Measurements from ENCODE around the gene GPC3.
"Not testable (repeated sequence)": the region's sequence is repeated elsewhere in the genome, so short reads cannot be mapped to it uniquely, and the experiment has no call there.

GPC3 gene

GRCh38 chrX:133923113-133923512, 62.3 kb downstream of the GPC3 start:
- DNase-seq: no peak

DNA sequence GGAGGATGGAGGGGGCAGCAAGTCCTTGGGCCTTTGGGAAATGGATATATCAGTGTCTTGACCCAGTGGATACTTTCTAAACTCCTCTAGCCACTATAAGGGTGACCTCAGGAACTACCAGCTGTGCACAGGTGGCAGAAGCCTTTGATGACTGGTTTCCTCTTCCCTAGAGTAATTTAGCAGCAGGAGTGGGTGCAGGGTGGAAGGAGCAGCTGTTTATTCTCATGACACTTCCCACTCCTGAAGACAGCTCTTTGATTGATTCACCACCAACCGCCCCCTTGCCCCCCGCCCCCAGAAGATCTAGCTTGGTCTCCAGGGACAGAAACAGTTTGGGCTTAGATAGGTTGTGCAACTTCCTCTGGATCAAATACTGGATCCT, 63.0 kb downstream of the GPC3 start:
- DNase-seq: no peak

- DNase-seq: peak; percentile 11
Measured at GRCh38 chrX:133921764-133922389, 63.5 kb downstream of the GPC3 start.

DNA sequence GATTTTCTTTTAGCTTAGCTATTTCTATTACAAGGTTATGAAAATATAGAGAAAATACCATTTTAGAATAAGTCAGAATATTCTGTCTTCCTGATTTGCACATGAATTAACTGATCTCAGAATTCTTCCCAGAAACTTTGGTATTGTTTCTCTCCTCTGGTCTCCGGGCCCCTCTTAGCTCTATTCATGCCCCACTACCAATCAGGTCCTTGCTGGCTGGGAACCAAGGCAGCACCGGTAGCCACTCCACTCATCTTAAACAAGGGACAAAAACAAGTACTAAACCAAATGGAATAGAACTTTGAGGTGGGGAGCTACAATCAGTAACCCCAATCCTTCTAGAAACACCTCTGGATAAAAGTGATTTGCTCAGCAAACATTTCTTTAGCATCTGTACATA, 64.3 kb downstream of the GPC3 start:
- DNase-seq: no peak

DNA sequence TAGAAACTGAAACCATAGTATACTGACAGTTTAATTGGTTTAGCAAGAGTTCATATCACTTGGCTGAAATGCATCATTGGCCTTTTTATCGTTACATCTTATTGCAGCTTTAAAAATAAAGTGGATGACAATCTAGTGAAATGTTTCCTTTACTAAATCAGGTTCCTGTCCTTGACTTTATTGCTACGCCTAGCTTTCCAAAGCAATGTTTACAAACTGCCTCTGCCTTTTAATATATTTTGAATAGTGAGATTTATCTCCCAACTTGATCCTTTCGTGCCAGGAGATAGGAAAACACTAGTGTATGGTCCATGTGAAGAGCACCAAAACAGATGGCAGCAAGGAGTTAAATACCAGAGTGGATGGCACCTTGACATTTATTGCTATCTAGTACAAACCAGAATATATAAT, 67.0 kb downstream of the GPC3 start:
- no peak for DNase-seq

DNA sequence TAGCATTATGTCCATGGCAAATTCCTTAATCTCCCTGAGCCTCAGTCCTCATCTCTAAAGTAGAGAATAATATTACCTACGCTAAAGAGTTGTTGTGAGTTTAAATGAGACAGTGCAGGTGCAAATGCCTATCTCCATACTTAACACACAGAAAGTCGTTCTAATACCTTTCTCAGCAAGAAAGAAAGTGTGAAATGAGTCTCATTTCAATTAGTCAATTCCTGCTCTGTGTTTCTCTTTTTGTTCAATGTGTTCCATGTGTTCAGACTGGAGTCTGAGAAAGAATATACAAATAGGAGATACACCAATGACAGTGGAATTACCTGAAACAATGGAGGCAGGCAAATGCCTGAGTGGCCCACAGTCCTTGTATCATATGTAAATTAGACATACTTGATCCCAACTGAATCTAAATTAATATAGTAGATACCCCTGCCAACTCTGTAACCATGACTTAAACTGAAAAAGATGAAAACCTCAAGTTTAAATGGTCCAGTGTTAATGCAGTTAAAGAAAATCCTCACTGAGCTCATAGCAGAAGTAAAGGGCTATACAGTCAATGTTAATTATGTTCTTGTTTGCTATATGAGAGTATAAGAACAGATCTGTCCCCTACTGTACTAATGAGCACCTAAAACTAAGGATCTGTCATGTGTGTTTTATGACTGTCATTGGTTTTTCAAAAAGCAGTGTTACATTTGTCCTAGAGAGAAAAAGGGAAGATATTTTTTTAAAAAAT, 68.2 kb downstream of the GPC3 start:
- DNase-seq: no peak

GRCh38 chrX:133913658-133914388, 71.6 kb downstream of the GPC3 start:
- DNase-seq: no peak

DNA sequence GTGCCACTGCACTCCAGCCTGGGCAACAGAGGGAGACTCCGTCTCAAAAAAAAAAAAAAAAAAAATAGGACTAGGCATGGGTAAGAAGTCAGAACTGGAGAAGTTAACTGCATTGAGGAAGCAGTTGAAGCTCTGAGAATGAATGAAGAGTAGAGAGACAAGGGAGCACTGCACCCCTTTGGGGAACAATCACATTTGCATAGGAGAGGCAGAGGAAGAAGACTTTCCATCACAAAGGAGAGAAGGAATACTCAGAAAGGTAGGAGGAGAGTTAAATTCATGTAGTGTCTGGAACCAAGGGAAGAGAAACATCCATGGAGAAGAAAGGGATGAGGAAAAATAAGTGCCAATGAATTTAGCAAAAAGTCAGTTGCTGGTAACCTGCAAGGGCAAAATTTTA, 72.4 kb downstream of the GPC3 start:
- no peak for DNase-seq

- no peak for DNase-seq
Measured at GRCh38 chrX:133911825-133912495, 73.4 kb downstream of the GPC3 start.

DNA sequence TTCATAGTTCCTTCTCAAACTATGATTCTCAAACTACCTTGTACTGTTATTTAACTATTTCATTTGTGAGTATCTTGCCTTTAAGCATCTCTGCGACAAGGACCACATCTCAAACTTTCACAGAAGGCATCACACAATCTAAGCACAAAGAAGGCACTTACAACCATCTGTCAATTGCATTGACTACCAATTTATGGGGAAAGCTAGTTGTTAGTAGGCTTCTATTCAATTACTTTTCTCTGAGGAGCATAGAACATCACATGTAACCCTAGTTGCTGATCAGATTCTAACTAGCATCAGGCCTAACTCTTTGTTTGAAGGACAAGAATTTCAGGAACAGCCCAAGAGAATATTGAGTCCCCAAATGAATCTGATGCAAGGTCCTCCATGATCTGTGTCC, 74.9 kb downstream of the GPC3 start:
- DNase-seq: no peak

- DNase-seq: no peak
Measured at GRCh38 chrX:133909888-133910287, 75.5 kb downstream of the GPC3 start.

- no peak for DNase-seq
Measured at GRCh38 chrX:133908223-133908955, 77.0 kb downstream of the GPC3 start.

- DNase-seq: no peak
Measured at GRCh38 chrX:133907606-133908005, 77.8 kb downstream of the GPC3 start.

- no peak for DNase-seq
Measured at GRCh38 chrX:133905305-133905704, 80.1 kb downstream of the GPC3 start.

- DNase-seq: no peak
Measured at GRCh38 chrX:133897593-133898163, 87.7 kb downstream of the GPC3 start.

GRCh38 chrX:133892337-133892736, 93.1 kb downstream of the GPC3 start:
- DNase-seq: no peak

DNA sequence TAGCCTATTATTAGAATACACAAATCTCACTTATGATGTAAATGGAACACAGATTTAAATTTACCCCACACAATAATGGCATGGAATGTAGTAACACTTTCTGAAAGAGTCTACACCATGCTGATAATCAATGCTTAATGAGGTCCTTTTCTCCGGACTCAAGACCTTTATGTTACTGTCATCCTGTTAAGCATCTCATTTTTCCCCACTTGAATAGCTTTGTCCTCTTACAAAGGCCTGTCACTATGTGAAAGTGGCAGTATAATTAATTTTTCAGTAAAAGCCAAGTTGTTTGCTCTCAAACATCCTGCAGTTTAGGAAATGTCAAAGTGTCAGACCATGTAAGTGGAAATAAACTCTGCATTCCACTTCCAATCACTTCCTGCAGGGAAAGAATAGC, 96.4 kb downstream of the GPC3 start:
- DNase-seq: no peak

DNA sequence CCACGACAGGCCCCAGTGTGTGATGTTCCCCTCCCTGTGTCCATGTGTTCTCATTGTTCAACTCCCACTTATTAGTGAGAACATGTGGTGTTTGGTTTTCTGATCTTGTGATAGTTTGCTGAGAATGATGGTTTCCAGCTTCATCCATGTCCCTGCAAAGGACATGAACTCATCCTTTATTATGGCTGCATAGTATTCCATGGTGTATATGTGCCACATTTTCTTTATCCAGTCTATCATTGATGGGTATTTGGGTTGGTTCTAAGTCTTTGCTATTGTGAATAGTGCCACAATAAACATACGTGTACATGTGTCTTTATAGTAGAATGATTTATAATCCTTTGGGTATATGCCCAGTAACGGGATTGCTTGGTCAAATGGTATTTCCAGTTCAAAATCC, 97.3 kb downstream of the GPC3 start:
- not testable (repeated sequence) for DNase-seq

- no peak for DNase-seq
Measured at GRCh38 chrX:133884430-133885394, 100.7 kb downstream of the GPC3 start.

DNA sequence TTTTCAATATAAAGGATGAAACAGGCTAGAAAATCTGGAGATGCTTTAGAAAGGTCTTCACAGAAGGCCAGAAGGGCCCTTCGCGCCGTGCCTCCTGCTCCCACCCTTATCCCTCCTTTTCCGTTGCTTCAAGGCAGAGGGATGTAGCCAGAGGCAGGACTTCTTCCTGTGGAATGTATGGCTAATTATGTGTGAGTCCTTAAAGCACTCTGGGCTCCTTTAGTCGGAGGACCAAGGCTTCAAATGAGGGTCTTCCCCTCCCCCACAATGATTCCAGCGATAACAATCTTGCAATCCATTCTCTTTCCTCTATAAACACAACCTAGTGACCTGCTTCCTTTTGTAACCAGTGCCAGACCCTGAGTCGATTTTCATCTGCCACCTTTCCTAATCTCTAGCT, 103.5 kb downstream of the GPC3 start:
- no peak for DNase-seq

- DNase-seq: no peak
Measured at GRCh38 chrX:133881007-133881406, 104.4 kb downstream of the GPC3 start.

Data from activated CD4-positive, alpha-beta T cell treated with anti-CD3 and anti-CD28 coated beads, Interleukin-2, amount 50 U/mL, for 1 hour (primary cell).